LNCaP clone FGC (cell line): ENCODE results near the gene TEKT1.
"Not testable (repeated sequence)": the region's sequence is repeated elsewhere in the genome, so short reads cannot be mapped to it uniquely, and the experiment has no call there.

Experiments used
- DNase-seq: peaks from one replicate; pipeline ENCODE4 v3.0.0-alpha.2; 2011; ENCODE audit warnings: low read depth
- H3K4me3 ChIP-seq: 2 replicates; pipeline ENCODE4 v1.5.1; 2011; ENCODE audit warnings: mild to moderate bottlenecking, low read depth, low read length, control low read depth
- TF ChIP-seq, protein P1 (sequence below): IDR thresholded peaks from 2 replicates; pipeline ENCODE4 v1.5.1; 2012; ENCODE audit warnings: mild to moderate bottlenecking; ENCODE audit not compliant: control insufficient read depth, insufficient read depth; ENCODE audit errors: extremely low read depth

Gene TEKT1

DNA sequence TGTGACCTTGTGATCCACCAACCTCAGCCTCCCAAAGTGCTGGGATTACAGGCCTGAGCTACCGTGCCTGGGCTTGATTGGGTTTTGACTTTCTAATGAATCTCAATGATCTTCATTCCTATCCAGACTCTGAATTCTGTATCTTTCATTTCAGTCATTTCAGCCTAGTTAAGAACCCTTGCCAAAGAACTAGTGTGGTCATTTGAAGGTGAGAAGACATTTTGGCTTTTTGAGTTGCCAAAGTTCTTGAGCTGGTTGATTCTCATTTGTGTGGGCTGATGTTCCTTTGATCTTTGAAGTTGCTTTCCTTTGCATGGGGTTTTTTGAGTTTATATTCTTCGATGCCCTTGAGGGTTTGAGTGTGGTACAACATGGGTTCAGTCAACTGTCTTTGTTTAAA, 30.6 kb upstream of the TEKT1 start:
- no peak for DNase-seq
- no peak overlapping the region for H3K4me3 ChIP-seq
- TF ChIP-seq, protein P1, sequence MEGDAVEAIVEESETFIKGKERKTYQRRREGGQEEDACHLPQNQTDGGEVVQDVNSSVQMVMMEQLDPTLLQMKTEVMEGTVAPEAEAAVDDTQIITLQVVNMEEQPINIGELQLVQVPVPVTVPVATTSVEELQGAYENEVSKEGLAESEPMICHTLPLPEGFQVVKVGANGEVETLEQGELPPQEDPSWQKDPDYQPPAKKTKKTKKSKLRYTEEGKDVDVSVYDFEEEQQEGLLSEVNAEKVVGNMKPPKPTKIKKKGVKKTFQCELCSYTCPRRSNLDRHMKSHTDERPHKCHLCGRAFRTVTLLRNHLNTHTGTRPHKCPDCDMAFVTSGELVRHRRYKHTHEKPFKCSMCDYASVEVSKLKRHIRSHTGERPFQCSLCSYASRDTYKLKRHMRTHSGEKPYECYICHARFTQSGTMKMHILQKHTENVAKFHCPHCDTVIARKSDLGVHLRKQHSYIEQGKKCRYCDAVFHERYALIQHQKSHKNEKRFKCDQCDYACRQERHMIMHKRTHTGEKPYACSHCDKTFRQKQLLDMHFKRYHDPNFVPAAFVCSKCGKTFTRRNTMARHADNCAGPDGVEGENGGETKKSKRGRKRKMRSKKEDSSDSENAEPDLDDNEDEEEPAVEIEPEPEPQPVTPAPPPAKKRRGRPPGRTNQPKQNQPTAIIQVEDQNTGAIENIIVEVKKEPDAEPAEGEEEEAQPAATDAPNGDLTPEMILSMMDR, result no peak

DNA sequence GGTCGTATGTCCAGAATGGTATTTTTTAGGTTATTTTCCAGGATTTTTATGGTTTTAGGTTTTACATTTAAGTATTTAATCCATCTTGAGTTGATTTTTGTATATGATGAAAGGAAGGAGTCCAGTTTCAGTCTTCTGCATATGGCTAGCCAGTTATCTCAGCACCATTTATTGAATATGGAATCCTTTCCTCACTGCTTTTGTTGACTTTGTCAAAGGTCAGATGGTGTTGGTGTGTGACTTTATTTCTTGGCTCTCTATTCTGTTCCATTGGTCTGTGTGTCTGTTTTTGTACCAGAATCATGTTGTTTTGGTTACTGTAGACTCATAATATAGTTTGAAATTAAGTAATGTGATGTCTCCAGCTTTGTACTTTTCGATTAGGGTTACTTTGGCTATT, 26.4 kb upstream of the TEKT1 start:
- TF ChIP-seq, protein P1, result no peak
- no peak overlapping the region for H3K4me3 ChIP-seq
- DNase-seq, result no peak

DNA sequence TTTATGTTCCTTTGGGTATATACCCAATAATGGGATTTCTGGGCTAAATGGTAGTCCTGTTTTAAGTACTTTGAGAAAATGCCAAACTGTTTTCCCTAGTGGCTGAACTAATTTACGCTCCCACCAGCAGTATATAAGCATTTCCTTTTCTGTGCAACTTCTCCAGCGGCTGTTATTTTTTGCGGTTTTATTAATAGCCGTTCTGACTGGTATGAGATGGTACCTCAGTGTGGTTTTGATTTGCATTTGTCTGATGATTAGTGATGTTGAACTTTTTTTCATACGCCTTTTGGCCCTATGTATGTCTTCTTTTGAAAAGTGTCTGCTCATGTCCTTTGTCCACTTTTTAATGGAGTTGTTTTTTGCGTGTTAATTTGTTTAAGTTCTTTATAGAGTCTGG, 25.8 kb upstream of the TEKT1 start:
- TF ChIP-seq, protein P1, result no peak
- no peak overlapping the region for H3K4me3 ChIP-seq
- DNase-seq, result no peak

DNA sequence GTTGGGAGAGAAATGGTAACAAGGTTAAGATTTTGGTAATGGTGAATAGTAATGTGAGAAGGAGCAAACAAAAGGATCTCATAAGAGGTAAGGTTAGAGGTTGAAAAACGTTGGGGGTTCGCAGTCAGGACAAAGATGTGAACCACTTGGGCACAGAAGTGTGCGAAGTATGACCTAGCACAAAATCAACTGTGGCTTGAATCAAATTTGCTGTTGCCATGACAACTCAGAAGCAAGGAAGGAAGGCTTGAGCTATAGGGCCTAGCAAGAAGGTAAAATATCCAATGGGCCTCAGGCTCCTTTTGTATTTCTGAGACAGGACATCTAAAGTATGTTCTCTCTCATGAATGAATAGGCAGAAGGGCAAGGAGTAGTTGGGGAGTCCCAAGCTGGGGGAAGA, 24.5 kb upstream of the TEKT1 start:
- no peak for DNase-seq
- TF ChIP-seq, protein P1, result no peak
- H3K4me3 ChIP-seq, result no peak overlapping the region

DNA sequence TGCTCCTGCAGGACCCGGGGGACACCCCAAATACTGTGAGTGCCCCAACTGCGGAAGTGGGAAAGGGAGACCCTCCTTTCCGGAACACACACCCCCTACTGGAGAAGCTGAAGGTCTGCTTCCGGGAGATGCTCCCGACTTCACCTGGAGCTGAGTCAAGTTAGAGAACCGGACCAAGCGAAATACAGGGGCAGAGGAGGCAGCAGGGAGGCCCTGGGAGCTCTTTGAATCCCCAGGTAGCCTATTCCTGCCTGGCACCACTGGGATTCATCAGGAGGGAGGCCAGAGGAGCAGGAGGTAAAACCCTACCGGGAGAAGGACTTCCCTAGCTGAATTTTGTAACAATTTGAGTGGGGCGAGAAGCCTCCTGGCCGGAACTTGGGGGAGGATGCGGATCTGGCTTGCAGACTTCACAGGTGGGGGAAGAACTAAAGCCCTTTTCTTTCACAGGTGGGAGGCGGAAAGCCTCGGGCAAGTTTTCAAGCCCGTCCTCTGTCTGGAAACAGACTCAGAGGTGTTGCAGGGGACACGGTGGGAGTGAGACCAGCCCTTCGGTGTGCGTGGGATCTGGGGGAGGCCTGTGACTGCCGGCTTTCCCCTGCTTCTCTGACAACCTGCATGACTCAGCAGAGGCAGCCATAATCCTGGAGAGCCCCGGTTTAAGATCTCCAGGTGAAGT, 22.4 kb upstream of the TEKT1 start:
- H3K4me3 ChIP-seq, result no peak overlapping the region
- no peak for DNase-seq

DNA sequence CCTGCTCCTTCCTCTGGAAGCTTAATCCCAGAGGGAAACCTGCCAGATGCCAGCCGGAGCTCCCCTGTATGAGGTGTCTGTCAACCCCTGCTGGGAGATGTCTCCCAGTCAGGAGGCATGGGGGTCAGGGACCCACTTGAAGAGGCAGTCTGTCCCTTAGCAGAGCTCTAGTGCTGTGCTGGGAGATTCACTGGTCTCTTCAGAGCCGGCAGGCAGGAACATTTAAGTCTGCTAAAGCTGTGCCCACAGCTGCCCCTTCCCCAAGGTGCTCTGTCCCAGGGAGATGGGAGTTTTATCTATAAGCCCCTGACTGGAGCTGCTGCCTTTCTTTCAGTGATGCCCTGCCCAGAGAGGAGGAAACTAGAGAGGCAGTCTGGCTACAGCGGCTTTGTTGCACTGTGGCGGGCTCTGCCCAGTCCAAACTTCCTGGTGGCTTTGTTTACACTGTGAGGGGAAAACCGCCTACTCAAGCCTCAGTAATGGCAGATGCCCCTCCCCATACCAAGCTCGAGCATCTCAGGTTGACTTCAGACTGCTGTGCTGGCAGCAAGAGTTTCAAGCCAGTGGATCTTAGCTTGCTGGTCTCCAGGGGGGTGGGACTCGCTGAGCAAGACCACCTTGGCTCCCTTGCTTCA, 17.1 kb upstream of the TEKT1 start:
- DNase-seq, result not testable (repeated sequence)

More for the DNA sequence above, 22.4 kb upstream of the TEKT1 start:
- TF ChIP-seq, protein P1, result no peak

DNA sequence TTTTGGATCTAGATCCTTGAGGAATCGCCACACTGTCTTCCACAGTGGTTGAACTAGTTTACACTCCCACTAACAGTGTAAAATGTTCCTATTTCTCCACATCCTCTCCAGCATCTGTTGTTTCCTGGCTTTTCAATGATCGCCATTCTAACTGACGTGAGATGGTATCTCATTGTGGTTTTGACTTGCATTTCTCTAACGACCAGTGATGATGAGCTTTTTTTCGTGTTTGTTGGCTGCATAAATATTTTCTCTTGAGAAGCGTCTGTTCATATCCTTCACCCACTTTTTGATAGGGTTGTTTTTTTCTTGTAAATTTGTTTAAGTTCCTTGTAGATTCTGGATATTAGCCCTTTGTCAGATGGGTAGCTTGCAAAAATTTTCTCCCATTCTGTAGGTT, 14.6 kb upstream of the TEKT1 start:
- not testable (repeated sequence) for H3K4me3 ChIP-seq, DNase-seq

More for the DNA sequence above, 17.1 kb upstream of the TEKT1 start:
- H3K4me3 ChIP-seq, result not testable (repeated sequence)

DNA sequence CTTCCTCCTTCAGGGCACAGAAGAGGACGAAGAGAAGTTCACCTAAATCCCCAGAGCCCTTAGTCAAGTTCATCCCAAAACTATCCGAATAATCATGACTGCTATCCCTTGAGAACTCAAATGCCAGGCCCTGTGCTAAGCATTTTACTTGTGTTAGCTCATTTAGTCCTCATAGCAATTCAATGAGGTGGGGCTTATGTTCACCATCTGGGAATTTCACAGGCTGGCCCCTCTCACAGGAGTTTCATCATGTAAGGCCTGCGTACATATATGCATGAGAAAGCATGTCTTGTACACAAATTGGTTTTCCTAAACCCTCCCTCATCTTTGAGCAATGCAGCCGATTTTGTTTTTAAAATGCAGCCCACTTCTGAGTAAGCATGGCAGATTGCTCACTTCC, 12.9 kb upstream of the TEKT1 start:
- not testable (repeated sequence) for DNase-seq, H3K4me3 ChIP-seq
